ENCODE results near the gene CRYGS.
"Not testable (repeated sequence)": the region's sequence is repeated elsewhere in the genome, so short reads cannot be mapped to it uniquely, and the experiment has no call there.

CRYGS gene

DNA sequence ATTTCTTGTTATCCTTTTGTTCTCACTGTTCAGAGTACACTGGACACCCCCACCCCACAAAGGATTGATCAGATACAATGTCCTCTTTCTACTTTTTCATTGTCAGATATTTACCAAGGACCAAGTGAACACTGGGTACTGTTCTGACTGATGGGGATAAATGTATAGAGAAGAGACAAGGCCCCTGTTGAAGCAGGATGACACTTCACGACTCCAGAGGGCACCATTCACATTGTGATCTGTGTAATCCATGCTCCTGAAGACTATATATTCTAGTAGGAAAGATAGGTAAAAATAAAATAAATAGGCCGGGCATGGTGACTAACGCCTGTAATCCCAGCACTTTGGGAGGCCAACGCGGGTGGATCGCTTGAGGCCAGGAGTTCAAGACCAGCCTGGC lies 7.2 kb upstream of the CRYGS start:
- no peak for DNase-seq

DNA sequence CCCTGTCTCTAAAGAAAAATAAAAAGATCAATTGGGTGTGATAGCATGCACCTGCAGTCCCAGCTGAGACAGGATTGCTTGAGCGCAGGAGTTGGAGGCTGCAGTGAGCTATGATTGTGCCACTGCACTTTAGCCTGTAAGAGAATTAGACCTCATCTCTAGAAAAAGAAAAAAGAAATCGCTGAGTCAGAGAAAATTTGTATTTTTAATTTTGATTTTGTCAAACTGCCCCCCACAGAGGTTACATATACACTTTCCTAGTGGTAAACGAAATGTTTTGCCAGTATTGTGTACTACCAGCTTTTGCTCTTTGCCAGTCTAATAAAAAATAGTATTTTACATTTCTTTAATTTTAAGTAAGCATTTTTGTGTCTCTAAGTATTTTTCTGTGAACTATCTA lies 5.3 kb upstream of the CRYGS start:
- no peak for DNase-seq

DNA sequence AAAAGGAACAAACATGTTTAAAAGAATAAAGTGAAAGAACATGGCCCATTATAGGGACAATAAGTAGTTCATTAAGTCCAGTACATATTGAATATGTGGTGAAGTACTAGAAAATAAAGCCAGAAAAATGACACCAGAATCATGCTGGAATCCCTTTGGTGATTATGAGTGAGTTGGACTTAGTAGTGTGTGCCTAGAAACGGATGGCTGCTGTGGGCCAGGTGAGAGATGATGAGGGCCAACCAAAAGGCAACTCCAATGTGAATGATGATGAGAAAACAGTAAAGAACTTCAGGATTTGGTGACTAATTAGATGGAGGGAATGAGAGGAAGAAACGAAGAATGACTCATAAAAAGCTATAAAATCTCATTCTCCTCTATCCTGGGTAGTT lies 3.3 kb downstream of the CRYGS start:
- DNase-seq: no peak

GRCh38 chr3:186540221-186540834 lies 3.9 kb downstream of the CRYGS start:
- peak; percentile 67 for DNase-seq

DNA sequence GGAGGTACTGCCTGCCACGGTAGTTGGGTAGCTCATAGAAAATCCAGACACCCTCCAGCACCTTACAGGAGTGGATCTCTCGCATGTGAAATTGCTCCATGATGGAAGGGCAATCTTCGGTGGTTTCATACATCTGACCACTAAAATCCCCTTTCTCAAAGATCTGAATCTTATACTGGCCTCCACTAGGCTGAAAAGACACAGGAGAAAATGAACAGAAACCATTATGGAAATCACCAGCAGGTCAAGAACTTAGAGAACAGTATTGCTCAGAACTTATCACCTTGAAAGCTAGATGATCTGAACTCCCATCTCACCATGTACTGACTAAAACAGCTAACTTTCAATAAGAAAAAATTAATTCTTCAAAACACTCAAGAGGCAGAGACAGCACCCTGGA lies 5.4 kb downstream of the CRYGS start:
- no peak for DNase-seq

- DNase-seq: no peak
Measured at GRCh38 chr3:186536883-186537844, 7.0 kb downstream of the CRYGS start.

DNA sequence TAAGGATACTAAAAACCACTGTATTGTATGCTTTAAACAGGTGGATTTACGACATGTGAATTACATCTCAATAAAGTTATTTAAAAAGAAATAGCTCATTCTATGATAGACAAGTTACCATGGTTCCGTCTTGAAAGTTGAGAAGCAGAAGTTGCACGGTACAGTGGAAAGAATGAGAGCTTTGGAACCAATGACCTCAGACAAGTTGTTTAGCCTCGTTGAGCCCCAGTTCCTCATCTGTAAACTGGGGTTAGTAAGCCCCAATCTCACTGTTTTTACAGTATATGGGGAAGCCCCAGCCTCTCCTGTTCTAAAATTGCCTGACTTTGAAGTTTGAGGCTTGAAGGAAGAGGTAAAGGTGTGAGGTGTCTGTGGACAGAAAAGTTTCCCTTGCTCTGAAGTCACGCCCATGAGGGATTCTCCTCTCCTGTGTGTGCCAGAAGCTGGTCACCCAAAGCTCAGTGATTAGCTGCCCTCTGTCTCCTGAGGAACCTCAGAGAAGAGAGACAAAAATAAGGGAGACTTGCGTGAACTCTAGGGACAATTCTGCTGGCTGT lies 10.0 kb downstream of the CRYGS start:
- no peak for DNase-seq

DNA sequence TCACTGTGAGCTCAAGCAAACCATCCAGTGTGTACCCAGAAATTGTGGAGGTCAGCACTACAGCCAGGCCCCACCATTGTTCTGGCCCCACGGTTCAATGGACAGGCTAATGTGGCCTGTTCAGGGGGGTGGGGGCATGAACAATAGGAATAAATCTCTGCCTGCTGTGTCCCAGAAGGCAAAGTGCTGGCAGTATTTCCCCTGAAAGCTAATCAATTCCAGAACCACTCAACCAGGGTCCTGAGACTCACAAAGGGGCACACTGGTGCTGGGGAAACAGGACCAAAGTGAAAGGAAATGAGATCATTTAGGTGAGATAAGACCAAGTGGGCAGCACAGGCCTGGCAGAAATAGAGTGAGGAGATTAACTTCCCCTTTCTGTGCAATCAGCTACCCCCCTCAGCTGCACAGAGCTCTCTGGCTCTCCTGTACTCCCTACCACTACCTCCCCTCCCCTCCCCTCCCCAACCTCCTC lies 11.5 kb downstream of the CRYGS start:
- no peak for DNase-seq

DNA sequence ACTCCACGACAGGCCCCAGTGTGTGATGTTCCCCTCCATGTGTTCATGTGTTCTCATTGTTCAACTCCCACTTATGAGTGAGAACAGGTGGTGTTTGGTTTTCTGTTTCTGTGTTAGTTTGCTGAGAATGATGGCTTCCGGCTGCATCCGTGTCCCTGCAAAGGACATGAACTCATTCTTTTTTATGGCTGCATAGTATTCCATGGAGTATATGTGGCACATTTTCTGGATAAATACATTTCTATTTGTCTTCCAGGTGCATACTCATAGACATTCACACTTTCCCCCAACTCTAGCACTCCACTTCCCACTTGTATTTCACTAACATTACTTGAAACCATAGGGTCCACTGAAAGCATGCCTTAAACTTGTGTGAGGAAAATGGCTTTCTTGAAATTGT lies 12.5 kb downstream of the CRYGS start:
- DNase-seq: not testable (repeated sequence)

- DNase-seq: no peak
Measured at GRCh38 chr3:186530415-186530814, 13.8 kb downstream of the CRYGS start.

DNA sequence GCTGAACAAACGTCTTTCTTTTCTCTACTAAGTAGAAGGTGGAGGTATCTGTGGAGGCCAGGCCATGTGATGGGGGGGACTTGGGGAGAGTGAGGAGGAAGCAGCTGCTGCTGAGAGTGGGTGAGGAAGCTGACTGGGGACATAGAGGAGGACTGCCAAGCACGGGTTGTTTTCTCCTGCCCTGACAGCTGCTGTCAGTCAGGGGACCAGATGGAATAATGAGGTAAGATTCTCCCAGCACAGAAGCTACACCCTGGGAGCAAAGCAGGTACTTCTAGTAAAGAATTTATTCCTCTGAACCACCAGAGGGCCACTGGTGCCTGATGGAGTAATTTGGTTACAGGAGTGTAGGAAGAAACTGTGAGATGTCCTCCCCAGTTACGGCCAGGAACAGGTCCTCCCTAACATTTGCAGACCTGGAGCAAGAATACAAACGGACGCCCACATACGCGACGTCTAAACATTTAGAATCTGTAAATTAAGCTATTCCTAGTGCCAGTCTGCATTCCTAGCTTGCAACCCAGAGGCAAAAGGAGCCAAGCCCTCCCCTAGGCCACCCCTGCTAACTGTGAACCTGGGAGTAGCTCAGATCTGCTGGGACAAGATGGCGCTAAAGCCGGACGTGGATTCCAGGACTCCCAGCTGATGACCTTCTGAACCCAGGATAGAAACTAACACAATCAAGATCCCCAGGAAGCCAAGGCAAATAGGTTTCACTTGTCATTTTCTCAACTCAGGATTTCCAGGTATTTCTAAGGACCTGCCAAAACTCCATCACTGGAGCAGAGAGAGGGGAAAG lies 14.8 kb downstream of the CRYGS start:
- DNase-seq: no peak

DNA sequence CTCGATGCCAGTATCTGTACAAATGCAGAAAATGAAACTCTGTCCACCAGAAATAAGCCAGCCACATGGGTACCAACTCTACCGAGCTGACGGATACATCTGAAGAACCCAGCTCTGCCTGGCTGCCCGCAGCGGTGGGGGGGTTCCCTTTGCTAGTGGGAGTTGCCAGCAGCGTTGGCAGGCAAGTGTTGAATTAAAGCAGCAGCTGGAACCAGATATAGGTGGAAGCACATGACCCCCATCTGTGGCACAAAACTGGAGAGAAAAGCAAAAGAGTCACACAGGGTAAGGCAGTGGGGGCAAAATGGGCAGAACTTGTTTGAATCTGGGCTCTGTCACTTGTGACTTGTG lies 17.9 kb downstream of the CRYGS start:
- no peak for DNase-seq

DNA sequence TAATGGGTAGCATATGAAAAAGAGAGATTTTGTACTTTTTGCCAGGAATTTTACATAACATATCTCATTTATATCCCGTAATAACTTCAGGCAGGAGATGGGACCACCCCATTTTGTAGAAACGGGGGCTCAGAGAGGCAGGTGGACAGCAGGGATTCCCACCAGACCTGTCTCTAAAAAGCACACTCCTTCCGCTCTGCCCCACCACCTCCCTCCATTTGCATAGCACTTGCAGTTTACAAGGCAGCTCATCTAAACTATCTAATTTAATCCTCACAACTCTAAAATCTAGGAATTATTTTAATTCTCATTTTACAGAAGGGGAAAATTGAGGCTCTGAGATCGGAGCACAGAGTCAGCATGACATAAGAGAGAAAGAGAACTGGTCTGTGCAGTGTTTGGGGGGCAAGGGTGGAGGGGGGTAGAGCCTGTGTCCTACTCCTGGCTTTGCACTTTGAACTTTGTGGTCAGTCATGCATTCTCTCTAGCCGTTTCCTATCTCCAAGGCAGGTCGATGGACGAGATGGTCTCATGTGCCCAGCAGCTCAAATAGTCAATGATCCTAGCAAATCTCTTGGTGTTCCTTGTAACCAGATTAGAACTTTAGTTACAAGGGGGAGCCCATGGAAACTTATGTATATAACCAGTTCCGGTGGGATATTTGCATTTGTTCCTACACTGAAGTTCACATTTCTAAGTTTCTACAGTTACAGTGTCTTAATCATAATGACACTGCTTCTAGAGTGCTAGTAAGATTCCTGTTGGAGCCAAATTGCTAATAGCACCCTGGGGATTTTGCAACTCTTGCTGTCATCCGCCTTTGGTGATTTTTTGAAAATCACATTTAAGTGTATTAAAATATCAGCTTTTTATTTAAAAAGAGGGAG lies 18.6 kb downstream of the CRYGS start:
- DNase-seq: no peak

DNA sequence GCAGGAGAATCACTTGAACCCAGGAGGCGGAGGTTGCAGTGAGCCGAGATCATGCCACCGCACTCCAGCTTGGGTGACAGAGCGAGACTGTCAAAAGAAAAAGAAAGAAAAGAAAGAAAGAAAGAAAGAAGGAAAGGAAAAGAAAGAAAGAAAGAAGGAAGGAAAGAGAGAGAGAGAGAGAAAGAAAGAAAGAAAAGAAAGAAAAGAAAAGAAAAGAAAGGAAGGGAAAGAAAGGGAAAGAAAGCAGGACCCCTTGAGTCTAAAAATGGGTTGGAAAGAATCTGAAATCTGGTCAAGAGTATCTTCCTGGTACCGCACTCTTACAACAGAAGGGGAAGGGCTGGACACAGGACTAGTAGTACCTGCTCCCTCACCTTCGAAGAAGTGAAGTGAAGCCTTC lies 19.6 kb downstream of the CRYGS start:
- DNase-seq: no peak

DNA sequence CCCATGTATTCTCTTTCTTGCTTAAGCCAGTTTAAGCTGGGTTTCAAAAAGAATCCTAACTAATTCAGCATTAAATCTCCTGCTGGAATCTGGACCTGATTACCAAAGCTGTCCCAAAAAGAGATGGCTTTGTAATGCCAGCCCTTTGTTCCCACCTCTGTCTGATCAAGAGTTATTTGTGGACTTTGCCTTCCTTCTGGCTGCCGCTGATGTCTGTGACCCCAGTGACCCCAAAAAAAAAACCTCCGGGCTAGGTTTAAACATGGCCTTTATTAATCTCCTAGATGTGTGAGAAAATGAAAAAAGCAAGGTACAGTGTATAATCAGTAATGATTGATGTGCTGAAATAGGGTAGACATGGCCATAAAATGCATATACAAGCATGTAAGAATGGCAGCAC lies 20.7 kb downstream of the CRYGS start:
- DNase-seq: no peak

- DNase-seq: no peak
Measured at GRCh38 chr3:186523022-186523421, 21.2 kb downstream of the CRYGS start.

GRCh38 chr3:186520957-186521842 lies 23.0 kb downstream of the CRYGS start:
- no peak for DNase-seq

- DNase-seq: no peak
Measured at GRCh38 chr3:186520431-186520830, 23.7 kb downstream of the CRYGS start.

- no peak for DNase-seq
Measured at GRCh38 chr3:186519021-186519658, 25.0 kb downstream of the CRYGS start.

DNA sequence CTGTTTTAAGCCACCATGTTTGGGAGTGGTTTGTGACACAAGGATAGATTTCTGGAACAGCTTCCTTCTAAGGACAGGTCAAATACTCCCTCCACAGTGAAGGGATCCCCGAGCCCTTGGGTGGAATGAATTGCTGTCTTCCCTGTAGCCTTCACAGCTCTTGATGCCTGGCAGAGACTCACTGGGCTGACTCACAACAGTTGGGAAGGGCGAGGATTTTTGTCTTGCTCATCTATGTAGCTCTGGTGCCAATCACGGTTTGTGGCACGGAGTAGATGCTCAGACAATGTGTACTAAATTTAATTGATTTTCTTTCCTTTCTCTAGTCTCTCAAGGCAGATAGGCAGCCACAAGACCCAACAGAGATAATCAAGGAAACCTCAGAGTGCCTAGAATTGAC lies 27.0 kb downstream of the CRYGS start:
- no peak for DNase-seq

- no peak for DNase-seq
Measured at GRCh38 chr3:186516646-186517045, 27.5 kb downstream of the CRYGS start.
